Measurements from ENCODE around the gene ACAN. TPM values are rescaled to one million over a fixed set of nuclear protein-coding genes. Genes with fewer than 3 reads are reported as not detected.

ACAN gene
- total RNA-seq, 1 experiment from 2014 or later = 0.03 TPM

DNA sequence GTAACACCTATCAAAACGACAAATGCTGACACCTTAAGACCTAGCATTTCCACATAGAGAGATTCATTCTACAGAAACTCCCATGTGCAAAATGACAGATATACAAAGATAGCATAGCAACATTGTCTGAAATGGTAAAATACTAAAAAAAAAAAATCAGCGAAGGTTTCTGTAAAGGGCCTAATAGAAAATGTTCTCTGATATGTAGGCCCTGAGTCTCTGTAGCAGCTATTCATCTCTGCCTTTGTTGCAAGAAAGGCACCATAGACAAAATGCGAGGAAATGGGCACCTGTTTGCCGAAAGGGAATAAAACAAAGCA is 110.6 kb downstream of the ACAN start:
- in situ Hi-C loops (cut with HindIII; ENCODE audit: low pct_unique_long_range_greater_than_20kb, low sequenced_read_pairs) (no loop called here), intact Hi-C loops (cut with micrococcal nuclease; ENCODE audit: unreplicated experiment) (loop anchor here (5.0 kb wide), 1 partner anchor 68 kb away; no protein-coding TSS in a partner anchor)
- ATAC-seq (no peak), DNase-seq (ENCODE audit: low read depth, low spot score) (no peak)
- Histone ChIP-seq H3K36me3 (ENCODE audit: control insufficient read depth, insufficient read depth, low read length) (peaks cover 7% of the 10 kb centered on the region; the same call in 1 of the 2 replicates), H3K4me1 (ENCODE audit: control insufficient read depth, insufficient read depth, low read length) (peaks cover 47% of the 10 kb centered on the region), H3K9me3 (ENCODE audit: control insufficient read depth, insufficient read depth, low read depth, low read length) (no peaks in the 10 kb centered on the region), H3K27me3 (ENCODE audit: control insufficient read depth, insufficient read depth, low read length) (no peaks in the 10 kb centered on the region), H3K27ac (ENCODE audit: low read length) (peak overlapping the region; percentile 97), H3K4me3 (ENCODE audit: low read depth in 2 of 2, low read length in 2 of 2) (peak overlapping the region; percentile 66 to 90)
- TF ChIP-seq TCF7L2 (IDR thresholded peaks at IDR 0.05; ENCODE audit: low read depth, low read length) (no peak), SIN3A (IDR thresholded peaks at IDR 0.05; ENCODE audit: borderline replicate concordance, insufficient read depth, low read depth, low read length) (no peak)
- TF ChIP-seq, protein P1, sequence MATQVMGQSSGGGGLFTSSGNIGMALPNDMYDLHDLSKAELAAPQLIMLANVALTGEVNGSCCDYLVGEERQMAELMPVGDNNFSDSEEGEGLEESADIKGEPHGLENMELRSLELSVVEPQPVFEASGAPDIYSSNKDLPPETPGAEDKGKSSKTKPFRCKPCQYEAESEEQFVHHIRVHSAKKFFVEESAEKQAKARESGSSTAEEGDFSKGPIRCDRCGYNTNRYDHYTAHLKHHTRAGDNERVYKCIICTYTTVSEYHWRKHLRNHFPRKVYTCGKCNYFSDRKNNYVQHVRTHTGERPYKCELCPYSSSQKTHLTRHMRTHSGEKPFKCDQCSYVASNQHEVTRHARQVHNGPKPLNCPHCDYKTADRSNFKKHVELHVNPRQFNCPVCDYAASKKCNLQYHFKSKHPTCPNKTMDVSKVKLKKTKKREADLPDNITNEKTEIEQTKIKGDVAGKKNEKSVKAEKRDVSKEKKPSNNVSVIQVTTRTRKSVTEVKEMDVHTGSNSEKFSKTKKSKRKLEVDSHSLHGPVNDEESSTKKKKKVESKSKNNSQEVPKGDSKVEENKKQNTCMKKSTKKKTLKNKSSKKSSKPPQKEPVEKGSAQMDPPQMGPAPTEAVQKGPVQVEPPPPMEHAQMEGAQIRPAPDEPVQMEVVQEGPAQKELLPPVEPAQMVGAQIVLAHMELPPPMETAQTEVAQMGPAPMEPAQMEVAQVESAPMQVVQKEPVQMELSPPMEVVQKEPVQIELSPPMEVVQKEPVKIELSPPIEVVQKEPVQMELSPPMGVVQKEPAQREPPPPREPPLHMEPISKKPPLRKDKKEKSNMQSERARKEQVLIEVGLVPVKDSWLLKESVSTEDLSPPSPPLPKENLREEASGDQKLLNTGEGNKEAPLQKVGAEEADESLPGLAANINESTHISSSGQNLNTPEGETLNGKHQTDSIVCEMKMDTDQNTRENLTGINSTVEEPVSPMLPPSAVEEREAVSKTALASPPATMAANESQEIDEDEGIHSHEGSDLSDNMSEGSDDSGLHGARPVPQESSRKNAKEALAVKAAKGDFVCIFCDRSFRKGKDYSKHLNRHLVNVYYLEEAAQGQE (IDR thresholded peaks at IDR 0.05; ENCODE audit: insufficient read depth in 1 of 2, low read depth in 2 of 2, low read length in 1 of 2) = no peak
- TF ChIP-seq, protein P2, sequence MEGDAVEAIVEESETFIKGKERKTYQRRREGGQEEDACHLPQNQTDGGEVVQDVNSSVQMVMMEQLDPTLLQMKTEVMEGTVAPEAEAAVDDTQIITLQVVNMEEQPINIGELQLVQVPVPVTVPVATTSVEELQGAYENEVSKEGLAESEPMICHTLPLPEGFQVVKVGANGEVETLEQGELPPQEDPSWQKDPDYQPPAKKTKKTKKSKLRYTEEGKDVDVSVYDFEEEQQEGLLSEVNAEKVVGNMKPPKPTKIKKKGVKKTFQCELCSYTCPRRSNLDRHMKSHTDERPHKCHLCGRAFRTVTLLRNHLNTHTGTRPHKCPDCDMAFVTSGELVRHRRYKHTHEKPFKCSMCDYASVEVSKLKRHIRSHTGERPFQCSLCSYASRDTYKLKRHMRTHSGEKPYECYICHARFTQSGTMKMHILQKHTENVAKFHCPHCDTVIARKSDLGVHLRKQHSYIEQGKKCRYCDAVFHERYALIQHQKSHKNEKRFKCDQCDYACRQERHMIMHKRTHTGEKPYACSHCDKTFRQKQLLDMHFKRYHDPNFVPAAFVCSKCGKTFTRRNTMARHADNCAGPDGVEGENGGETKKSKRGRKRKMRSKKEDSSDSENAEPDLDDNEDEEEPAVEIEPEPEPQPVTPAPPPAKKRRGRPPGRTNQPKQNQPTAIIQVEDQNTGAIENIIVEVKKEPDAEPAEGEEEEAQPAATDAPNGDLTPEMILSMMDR (IDR thresholded peaks at IDR 0.05) = no peak
- CTCF ChIA-PET = interaction anchor here (0.7 to 1.2 kb wide), 2 partner anchors 9 to 90 kb away, joined by 3 read pairs; no protein-coding TSS in a partner anchor
- POLR2A ChIA-PET = interaction anchor here (0.6 kb wide), 1 partner anchor 68 kb away, joined by 3 read pairs; no protein-coding TSS in a partner anchor
- TSS peak; percentile 91 for BruUV-seq (replicated peaks)

DNA sequence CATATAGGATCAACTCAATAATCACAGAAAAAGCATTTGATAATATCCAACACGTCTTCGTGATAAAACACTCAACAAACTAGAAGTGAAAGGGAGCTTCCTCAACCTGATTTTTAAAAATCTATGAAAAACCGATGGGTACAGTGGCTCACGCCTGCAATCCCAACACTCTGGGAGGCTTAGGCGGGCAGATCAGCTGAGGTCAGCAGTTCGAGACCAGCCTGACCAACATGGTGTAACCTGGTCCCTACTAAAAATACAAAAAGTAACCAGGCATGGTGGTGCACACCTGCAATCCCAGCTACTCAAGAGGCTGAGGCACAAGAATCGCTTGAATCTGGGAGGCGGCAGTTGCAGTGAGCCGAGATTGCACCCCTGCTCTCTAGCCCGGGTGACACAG is 112.1 kb downstream of the ACAN start:
- intact Hi-C loops (cut with micrococcal nuclease; ENCODE audit: unreplicated experiment) (no loop called here), in situ Hi-C loops (cut with HindIII; ENCODE audit: low pct_unique_long_range_greater_than_20kb, low sequenced_read_pairs) (no loop called here)
- Histone ChIP-seq H3K4me3 (ENCODE audit: low read depth in 2 of 2, low read length in 2 of 2) (no peak overlapping the region), H3K36me3 (ENCODE audit: control insufficient read depth, insufficient read depth, low read length) (peaks cover 4% of the 10 kb centered on the region; the same call in 1 of the 2 replicates), H3K27ac (ENCODE audit: low read length) (peak overlapping the region; percentile 5; the same call in 1 of the 2 replicates), H3K4me1 (ENCODE audit: control insufficient read depth, insufficient read depth, low read length) (peaks cover 45% of the 10 kb centered on the region), H3K27me3 (ENCODE audit: control insufficient read depth, insufficient read depth, low read length) (no peaks in the 10 kb centered on the region), H3K9me3 (ENCODE audit: control insufficient read depth, insufficient read depth, low read depth, low read length) (no peaks in the 10 kb centered on the region)
- no TSS peak for BruUV-seq (replicated peaks)
- POLR2A ChIA-PET = no interaction called here
- CTCF ChIA-PET = no interaction called here
- TF ChIP-seq, protein P2 (IDR thresholded peaks at IDR 0.05) = no peak
- TF ChIP-seq, protein P1 (IDR thresholded peaks at IDR 0.05; ENCODE audit: insufficient read depth in 1 of 2, low read depth in 2 of 2, low read length in 1 of 2) = no peak
- no peak for TF ChIP-seq TCF7L2 (IDR thresholded peaks at IDR 0.05; ENCODE audit: low read depth, low read length)
- no peak for TF ChIP-seq SIN3A (IDR thresholded peaks at IDR 0.05; ENCODE audit: borderline replicate concordance, insufficient read depth, low read depth, low read length)
- no peak for TF ChIP-seq POLR2AphosphoS5 (IDR thresholded peaks at IDR 0.05; ENCODE audit: low read depth, low read length)
- ATAC-seq = no peak
- no peak for DNase-seq (ENCODE audit: low read depth, low spot score)

Data from Panc1 (cell line).